ENCODE data around the gene VARS1.
"Not testable (repeated sequence)": the region's sequence is repeated elsewhere in the genome, so short reads cannot be mapped to it uniquely, and the experiment has no call there.

VARS1 gene

GRCh38 chr6:31795616-31796298 lies at the start of gene VARS1:
Gene VARS1, minus strand, starts transcription at chr6:31795752. Its CDS starts 535 bp downstream, at chr6:31795217.
- DNase-seq, result peak; percentile 96

- DNase-seq, result no peak
Observed at GRCh38 chr6:31844507-31844906, 49.0 kb upstream of the VARS1 start.

- no peak for DNase-seq
Observed at GRCh38 chr6:31842053-31842452, 46.5 kb upstream of the VARS1 start.

GRCh38 chr6:31839779-31840126 lies 44.2 kb upstream of the VARS1 start:
- DNase-seq, result not testable (repeated sequence)

GRCh38 chr6:31838968-31839367 lies 43.4 kb upstream of the VARS1 start:
- no peak for DNase-seq

GRCh38 chr6:31838114-31838553 lies 42.6 kb upstream of the VARS1 start:
- DNase-seq, result not testable (repeated sequence)

GRCh38 chr6:31837369-31838113 lies 42.0 kb upstream of the VARS1 start:
- peak; percentile 51 for DNase-seq

- DNase-seq, result peak; percentile 31
Observed at GRCh38 chr6:31836474-31837368, 41.2 kb upstream of the VARS1 start.

- peak; percentile 38 for DNase-seq
Observed at GRCh38 chr6:31836047-31836473, 40.5 kb upstream of the VARS1 start.

GRCh38 chr6:31834367-31835250 lies 39.1 kb upstream of the VARS1 start:
- DNase-seq, result peak; percentile 98

- DNase-seq, result no peak
Observed at GRCh38 chr6:31831350-31832215, 36.0 kb upstream of the VARS1 start.

GRCh38 chr6:31830886-31831335 lies 35.4 kb upstream of the VARS1 start:
- no peak for DNase-seq

- peak; percentile 70 for DNase-seq
Observed at GRCh38 chr6:31829633-31830283, 34.2 kb upstream of the VARS1 start.

- DNase-seq, result peak; percentile 100
Observed at GRCh38 chr6:31827286-31828079, 31.9 kb upstream of the VARS1 start, which contains the start of gene HSPA1B. Gene HSPA1B, plus strand, starts transcription at chr6:31827738. Its CDS starts 213 bp downstream, at chr6:31827951.

GRCh38 chr6:31826793-31827285 lies 31.3 kb upstream of the VARS1 start:
- peak; percentile 87 for DNase-seq

- DNase-seq, result no peak
Observed at GRCh38 chr6:31825553-31825952, 30.0 kb upstream of the VARS1 start.

GRCh38 chr6:31823592-31824196 lies 28.1 kb upstream of the VARS1 start:
- not testable (repeated sequence) for DNase-seq

GRCh38 chr6:31822036-31822821 lies 26.7 kb upstream of the VARS1 start:
- peak; percentile 80 for DNase-seq

All from NCI-H69 (cell line).